HG03521 (cell line): ENCODE results near the gene BSND.

Experiments
- ATAC-seq: cut with Tn5 transposase; IDR thresholded peaks from one replicate; pipeline ENCODE4 v1.9.1; 2021; ENCODE audit warnings: mild to moderate bottlenecking, moderate library complexity; ENCODE audit not compliant: unreplicated experiment

The BSND gene

GRCh38 chr1:54975356-54976108 lies 23.2 kb upstream of the BSND start:
- no peak for ATAC-seq

DNA sequence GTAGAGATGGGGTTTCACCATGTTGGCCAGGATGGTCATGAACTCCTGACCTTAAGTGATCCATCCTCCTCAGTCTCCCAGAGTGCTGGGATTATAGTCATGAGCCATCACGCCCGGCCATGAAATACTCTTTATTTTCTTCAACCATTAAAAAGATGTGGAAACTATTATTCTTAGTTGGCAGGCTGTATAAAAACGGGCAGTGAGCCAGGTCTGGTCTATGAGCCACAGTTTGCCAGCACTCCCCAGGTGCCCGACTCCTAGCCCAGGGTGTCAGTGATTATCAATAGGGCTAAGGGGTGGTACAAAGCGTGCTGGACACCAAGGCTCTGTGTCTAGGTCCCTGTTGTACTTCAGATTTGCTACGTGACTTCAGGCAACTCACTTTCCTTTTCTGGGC lies 22.0 kb upstream of the BSND start:
- no peak for ATAC-seq

GRCh38 chr1:54977533-54978297 lies 21.0 kb upstream of the BSND start:
- ATAC-seq: no peak

- no peak for ATAC-seq
These were observed 20.0 kb upstream of the BSND start for GRCh38 chr1:54978528-54979326.

DNA sequence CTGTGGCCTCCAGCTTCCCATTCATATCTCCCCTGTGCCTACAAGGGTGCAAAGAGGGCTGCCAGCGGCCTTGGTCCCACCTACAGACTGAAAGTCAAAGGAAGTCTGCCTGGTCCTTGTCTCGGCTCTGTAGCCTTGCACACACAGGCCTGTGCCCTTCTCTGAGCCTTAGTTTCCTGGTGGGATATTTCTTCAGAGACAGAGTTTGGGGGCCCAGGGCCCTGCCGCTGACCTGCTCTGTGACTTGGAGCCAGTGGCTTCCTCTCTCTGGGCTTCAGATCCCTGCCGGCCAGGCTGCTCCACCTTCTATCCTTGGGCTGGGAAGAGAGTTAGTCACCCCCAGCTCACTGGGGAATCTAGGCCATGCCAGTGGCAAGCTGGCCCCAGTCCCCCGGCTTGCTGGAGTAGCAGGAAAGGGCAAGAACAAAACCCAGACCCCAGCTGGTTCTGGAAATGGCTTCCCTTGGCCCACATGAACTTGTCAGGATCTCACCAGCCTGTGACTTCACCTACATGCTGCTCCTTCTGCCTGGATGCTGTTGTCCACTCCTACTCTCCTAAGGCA lies 19.3 kb upstream of the BSND start:
- ATAC-seq: no peak

GRCh38 chr1:54980046-54980527 lies 18.6 kb upstream of the BSND start:
- ATAC-seq: no peak

DNA sequence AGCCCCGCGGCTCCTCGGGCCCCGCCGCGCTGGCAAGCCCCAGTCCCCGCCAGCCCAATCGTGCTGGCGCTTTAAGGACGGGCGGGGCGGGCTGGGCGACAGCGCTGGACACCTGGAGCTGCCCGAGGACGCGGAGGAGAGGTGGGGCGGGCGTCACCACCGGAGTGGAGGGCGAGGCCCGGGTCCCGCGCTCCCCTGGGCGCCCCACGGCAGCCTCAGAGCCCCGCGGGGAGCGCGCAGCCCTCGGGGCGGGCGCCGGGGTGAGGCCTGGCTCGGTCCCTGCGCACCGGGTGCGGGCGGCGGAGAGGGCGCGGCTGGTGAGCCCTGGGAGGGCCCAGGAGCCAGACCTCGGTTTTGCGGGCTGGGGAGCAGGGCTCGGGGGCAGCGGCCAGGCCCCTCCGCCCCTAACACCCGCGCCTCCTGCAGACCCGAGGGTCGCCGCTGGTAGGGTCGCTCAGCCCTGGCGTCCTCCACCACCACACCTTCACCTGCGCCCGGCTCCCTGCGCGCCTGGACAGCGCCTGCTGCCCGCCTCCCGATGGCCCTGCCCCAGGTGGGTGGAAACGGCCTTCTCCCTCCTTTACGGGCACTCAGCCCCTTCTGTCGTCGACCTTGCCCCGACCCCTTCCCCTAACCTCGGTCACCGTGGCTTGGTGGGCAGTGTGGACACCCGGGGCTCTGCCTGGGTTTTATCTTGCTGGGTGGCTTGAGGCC lies 18.0 kb upstream of the BSND start, which contains the start of gene TMEM61:
Gene TMEM61 (plus strand): TSS at position 101 of the 714 bp plus-strand sequence. CDS start 438 bp downstream, at position 539.
- no peak for ATAC-seq

DNA sequence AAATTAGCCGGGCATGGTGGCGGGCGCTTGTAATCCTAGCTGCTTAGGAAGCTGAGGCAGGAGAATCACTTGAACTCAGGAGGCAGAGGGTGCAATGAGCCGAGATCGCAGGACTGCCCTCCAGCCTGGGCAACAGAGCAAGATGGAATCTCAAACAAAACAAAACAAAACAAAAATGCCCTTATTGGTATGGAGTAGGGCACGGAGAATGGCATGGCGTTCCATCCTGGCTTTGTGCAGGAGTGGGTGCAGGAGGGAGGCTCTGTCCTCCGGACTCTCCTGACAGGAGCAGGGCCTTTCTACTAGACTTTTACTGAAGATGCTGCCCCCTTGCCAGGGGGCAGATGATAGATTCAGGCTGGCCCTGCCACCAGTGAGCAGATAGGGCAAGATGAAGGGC lies 17.3 kb upstream of the BSND start:
- ATAC-seq: no peak

DNA sequence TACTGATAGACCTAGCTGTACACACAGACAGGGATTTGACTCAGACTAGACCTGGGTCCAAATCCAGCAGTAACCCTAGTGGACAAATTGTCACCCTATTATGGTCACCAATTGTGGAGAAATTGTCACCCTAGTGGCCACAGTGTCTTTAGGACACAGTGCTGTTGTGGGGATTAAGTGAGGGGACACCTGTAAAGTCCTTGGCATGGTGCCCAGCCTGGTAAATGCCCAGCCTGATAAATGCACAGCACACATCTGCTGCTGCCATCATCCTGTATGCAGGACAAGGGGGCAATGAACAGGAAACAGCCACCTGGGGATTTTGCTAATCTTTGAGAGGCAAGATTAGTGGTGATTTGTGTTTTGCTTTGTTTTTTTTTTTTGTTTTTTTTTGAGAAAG lies 16.0 kb upstream of the BSND start:
- ATAC-seq: no peak

GRCh38 chr1:54984131-54984842 lies 14.4 kb upstream of the BSND start:
- no peak for ATAC-seq

- no peak for ATAC-seq
These were observed 13.2 kb upstream of the BSND start for GRCh38 chr1:54985556-54985955.

DNA sequence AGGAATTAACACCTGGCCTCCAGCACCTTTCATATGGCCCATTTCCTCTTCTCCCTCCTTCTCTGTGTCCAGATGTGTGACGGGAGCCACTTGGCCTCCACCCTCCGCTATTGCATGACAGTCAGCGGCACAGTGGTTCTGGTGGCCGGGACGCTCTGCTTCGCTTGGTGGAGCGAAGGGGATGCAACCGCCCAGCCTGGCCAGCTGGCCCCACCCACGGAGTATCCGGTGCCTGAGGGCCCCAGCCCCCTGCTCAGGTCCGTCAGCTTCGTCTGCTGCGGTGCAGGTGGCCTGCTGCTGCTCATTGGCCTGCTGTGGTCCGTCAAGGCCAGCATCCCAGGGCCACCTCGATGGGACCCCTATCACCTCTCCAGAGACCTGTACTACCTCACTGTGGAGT lies 12.7 kb upstream of the BSND start:
- ATAC-seq: no peak

GRCh38 chr1:54986533-54986932 lies 12.2 kb upstream of the BSND start:
- no peak for ATAC-seq

DNA sequence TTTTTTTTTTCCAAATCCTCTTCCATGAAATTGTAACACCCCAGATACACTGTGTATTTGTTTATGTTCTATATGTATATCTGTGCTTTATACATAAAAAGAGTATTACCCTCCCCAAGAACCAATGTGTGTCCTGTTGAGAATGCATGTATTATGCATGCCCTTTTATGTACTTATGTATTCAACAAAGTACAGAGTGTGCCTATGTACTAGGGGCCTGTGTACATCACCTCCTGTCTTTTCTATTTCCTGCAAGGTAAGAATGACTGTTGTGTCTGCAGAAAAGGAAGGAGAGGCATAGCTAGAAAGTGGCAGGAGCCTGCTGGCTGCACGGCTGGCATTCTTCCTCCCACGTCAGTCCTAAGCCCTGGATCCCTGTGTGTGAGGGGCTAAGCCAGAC lies 11.3 kb upstream of the BSND start:
- ATAC-seq: no peak

DNA sequence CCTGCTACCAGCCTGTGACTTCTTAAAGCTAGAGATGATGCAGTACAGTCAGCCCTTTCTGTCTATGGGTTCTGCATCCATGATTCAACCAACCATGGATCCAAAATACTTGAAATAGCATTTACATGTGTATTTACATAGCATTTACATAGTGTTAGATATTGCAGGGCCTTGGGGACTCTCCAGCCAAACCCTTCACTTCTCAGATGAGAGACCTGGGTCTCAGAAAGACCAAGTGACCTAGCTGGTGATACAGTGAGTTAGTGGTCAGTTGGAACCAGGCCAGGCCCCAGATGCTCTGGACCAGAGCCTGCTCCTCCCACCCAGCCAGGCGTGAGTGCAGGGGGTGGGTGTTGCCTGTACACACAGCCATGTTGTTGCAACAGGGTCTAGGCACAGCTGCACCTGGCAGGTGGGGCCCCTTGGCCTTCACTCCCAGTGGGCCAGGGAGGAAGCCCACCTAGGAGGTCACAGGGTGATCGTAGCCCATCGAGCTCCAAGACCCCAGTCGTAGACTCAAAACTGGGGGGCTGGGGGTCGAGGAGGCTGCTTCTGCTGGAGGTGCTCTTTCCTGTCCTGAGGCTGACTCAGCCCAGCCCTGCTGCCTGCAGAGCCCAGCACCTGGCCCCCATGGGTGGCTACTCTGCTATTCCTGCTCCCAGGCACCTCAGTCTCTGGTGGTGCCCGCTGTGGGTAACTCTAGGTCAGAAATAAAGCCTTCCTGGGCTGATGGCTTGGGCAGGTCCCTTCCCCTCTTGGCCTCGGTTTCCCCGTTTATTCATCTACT lies 10.6 kb upstream of the BSND start:
- ATAC-seq: no peak

- no peak for ATAC-seq
These were observed 9.8 kb upstream of the BSND start for GRCh38 chr1:54988975-54989374.

GRCh38 chr1:54989473-54989872 lies 9.3 kb upstream of the BSND start:
- ATAC-seq: no peak

DNA sequence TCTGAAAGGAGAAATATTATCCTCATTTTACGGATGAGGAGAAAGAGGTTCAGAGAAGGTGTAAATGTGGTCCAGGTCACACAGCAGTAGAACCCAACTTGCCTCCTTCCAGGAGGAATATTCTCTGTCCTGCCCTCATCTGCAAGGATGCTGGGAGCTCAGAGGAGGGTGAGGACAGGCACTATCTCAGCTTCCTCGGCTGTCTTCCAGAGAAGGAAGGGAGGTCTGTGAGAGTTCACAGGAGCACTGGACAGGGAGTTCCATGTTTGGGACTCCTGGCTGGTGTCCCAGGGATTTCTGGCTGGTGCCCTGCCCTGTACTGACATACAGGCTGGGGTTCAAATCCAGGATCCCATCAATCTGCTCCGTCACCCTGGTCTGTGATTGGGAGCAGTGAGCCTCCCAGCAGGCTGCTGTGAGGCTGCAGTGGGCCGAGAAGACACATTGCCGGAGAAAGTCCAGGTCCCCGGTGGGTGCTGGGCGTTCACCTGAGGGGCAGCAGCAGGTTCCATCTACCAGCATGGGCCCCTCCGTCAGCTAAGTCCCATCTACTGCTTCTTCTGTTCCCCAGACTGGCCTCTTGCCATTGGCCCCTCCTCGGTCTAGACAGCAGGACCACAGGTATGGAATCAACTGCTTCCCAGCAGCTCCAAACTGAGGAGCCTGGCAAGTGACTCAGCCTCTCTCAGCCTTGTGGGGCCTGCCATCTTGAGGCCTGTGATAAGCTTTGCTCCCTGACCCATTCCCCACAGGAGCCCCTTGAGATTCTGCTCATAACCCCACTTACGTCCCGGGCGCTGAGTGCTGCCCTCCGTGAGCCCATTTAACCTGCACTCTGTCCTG lies 8.5 kb upstream of the BSND start:
- no peak for ATAC-seq
